PC-3 (cell line): ENCODE results near the gene CSNK1E.

Source experiments
- CTCF ChIP-seq: fragments of 300-600 bp; sonication (generic); conservative IDR thresholded peaks from 2 replicates; pipeline ENCODE4 v1.5.1; 2017; ENCODE audit warnings: antibody characterized with exemption, low read depth, mild to moderate bottlenecking, low read length
- EZH2 ChIP-seq: fragments of 300-600 bp; sonication (generic); IDR thresholded peaks from one replicate; pipeline ENCODE4 v1.6.1; 2017; ENCODE audit warnings: antibody characterized with exemption, mild to moderate bottlenecking, low read length; ENCODE audit not compliant: unreplicated experiment
- EZH2phosphoT487 ChIP-seq: fragments of 300-600 bp; sonication (generic); IDR thresholded peaks from 2 replicates; pipeline ENCODE4 v1.6.1; 2018; ENCODE audit warnings: mild to moderate bottlenecking, antibody characterized with exemption, low read length, borderline replicate concordance

- TF ChIP-seq CTCF (no peak), EZH2phosphoT487 (no peak), EZH2 (no peak)
Measured at GRCh38 chr22:38304526-38304925, 12.7 kb downstream of the CSNK1E start.
